T-helper 1 cell treated with Interleukin-12 subunit alpha and Interleukin-12 subunit beta and Interleukin-4 antibody, amounts not matched to agents 30 μg/mL and 1 μg/mL, for 36 hours (primary cell): ENCODE data around the gene CFAP92.

Source experiments
- H3K27ac Mint-ChIP-seq: one replicate; pipeline ENCODE4 v1.8.0; 2021; ENCODE audit warnings: mild to moderate bottlenecking, mixed read lengths
- H3K27me3 Mint-ChIP-seq: one replicate; pipeline ENCODE4 v1.8.0; 2021; ENCODE audit warnings: low read depth, mixed read lengths
- H3K36me3 Mint-ChIP-seq: one replicate; pipeline ENCODE4 v1.8.0; 2021; ENCODE audit warnings: low read depth, mixed read lengths
- H3K4me1 Mint-ChIP-seq: one replicate; pipeline ENCODE4 v1.8.0; 2021; ENCODE audit warnings: low read depth, mixed read lengths
- H3K4me3 Mint-ChIP-seq: one replicate; pipeline ENCODE4 v1.8.0; 2021; ENCODE audit warnings: mild to moderate bottlenecking, moderate library complexity, mixed read lengths
- H3K9me3 Mint-ChIP-seq: one replicate; pipeline ENCODE4 v1.8.0; 2021; ENCODE audit warnings: mixed read lengths

The CFAP92 gene, protein sequence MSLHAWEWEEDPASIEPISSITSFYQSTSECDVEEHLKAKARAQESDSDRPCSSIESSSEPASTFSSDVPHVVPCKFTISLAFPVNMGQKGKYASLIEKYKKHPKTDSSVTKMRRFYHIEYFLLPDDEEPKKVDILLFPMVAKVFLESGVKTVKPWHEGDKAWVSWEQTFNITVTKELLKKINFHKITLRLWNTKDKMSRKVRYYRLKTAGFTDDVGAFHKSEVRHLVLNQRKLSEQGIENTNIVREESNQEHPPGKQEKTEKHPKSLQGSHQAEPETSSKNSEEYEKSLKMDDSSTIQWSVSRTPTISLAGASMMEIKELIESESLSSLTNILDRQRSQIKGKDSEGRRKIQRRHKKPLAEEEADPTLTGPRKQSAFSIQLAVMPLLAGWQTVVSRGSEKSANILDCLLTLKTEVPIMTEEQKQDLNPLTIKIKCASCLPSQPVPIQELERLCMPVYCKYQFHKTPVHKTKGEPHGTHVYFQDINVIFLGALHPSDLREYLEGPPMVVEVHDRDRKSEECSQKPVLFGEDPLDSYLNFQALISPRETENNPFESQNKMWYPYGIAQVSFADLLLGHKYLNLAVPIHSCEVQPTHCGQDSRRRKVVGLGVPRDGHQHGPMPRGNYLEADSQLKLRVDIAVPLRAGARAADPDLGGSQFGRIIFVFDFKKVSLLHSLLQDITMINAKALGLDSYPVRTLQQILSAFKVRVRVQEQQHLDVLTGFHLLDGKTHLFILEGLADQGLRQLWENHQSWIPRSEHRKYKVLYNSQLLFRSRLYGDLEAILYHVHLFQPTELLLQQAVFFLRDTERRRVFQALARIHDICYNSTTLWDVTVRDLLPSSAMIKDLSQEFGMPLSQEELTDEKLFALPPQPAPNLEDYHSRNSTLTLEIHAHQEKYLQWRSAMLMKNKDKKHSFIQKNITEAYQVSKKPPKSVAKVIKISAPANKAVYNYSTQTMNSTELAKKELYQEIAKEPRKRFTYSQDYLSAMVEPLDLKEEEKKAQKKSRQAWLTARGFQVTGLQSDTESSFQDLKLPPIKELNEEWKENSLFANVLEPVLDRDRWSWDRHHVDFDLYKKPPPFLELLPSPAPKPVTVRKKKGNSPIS

GRCh38 chr3:128993461-128994172 is at the start of gene CFAP92:
Gene CFAP92 (minus strand): TSS chr3:128994076. CDS start chr3:128993304, 772 bp downstream.
- Mint-ChIP-seq H3K9me3 (no peaks in the 10 kb centered on the region), H3K27ac (peak within 1 kb of the TSS; percentile 46), H3K4me1 (peaks cover 22% of the 10 kb centered on the region), H3K4me3 (peak within 1 kb of the TSS; percentile 83), H3K36me3 (no peaks in the 10 kb centered on the region), H3K27me3 (peaks cover 7% of the 10 kb centered on the region)

DNA sequence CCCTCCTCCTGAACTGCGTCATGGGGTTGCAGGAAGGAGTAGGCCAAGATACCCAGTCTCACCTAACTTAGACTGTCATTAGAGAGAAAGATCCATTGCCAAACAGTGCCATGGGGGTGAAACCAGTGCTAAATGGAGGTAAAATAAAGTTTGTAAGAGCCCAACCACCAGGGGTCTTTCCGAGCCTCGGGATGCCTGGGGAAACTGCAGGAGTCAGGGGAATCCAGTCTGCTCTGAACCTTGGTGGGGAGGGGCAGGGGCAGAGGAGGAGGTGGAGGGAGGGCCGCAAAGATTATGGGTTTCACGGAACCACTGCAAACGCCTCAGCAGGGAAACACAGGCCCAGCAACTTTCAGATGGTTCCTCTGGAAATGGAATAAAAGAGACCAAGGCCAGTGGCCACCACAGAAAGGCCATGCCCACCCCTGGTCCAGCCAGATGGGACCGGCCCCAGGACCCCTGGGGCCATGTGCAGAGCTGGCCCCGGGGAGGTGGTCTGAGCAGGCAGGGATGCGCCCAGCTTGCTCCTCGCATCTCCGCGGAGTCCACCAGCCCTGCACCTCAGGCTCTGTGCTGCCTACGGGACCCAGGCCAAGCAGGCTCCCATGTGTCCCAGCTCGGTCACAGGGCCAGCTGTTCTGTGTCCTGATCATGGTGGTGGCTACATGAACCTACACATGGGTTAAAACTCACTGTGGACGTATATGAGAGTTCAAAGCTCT is 46.9 kb upstream of the CFAP92 start:
- peaks cover 50% of the 10 kb centered on the region for H3K27me3 Mint-ChIP-seq
- peaks cover 1% of the 10 kb centered on the region for H3K4me1 Mint-ChIP-seq
- no peak overlapping the region for H3K27ac Mint-ChIP-seq
- H3K36me3 Mint-ChIP-seq, result peaks cover 3% of the 10 kb centered on the region
- H3K4me3 Mint-ChIP-seq, result no peak overlapping the region
- H3K9me3 Mint-ChIP-seq, result no peaks in the 10 kb centered on the region

GRCh38 chr3:129040039-129040336 is 46.1 kb upstream of the CFAP92 start:
- no peak overlapping the region for H3K4me3 Mint-ChIP-seq
- no peak overlapping the region for H3K27ac Mint-ChIP-seq
- no peaks in the 10 kb centered on the region for H3K4me1 Mint-ChIP-seq
- H3K27me3 Mint-ChIP-seq, result peaks cover 46% of the 10 kb centered on the region
- H3K36me3 Mint-ChIP-seq, result peaks cover 3% of the 10 kb centered on the region
- H3K9me3 Mint-ChIP-seq, result no peaks in the 10 kb centered on the region

- Mint-ChIP-seq H3K36me3 (peaks cover 3% of the 10 kb centered on the region), H3K27ac (no peak overlapping the region), H3K4me1 (no peaks in the 10 kb centered on the region), H3K27me3 (peaks cover 42% of the 10 kb centered on the region), H3K9me3 (no peaks in the 10 kb centered on the region), H3K4me3 (no peak overlapping the region)
Measured at GRCh38 chr3:129039271-129040038, 45.6 kb upstream of the CFAP92 start.

GRCh38 chr3:129038121-129038855 is 44.4 kb upstream of the CFAP92 start:
- no peak overlapping the region for H3K4me3 Mint-ChIP-seq
- H3K36me3 Mint-ChIP-seq, result peaks cover 3% of the 10 kb centered on the region
- peaks cover 33% of the 10 kb centered on the region for H3K27me3 Mint-ChIP-seq
- H3K4me1 Mint-ChIP-seq, result no peaks in the 10 kb centered on the region
- no peaks in the 10 kb centered on the region for H3K9me3 Mint-ChIP-seq
- H3K27ac Mint-ChIP-seq, result no peak overlapping the region

DNA sequence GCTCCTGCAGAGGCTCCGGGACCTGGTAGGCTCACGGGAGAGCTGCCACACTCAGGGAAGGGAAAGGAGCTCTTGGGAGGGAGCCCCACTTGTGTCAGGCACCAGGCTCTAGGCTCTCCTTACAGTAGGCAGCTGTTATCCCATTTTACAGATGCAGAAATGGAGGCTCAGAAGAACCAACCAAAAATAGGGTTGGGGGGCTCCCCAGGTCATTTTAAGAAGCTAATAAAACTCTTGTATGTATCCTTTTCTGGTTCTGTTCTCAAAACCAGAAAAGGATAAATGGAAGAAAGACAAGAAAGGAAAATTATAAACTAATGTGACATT is 43.2 kb upstream of the CFAP92 start:
- Mint-ChIP-seq H3K27me3 (peaks cover 20% of the 10 kb centered on the region), H3K27ac (no peak overlapping the region), H3K36me3 (no peaks in the 10 kb centered on the region), H3K9me3 (no peaks in the 10 kb centered on the region), H3K4me1 (no peaks in the 10 kb centered on the region), H3K4me3 (no peak overlapping the region)

GRCh38 chr3:129036222-129037092 is 42.6 kb upstream of the CFAP92 start:
- H3K9me3 Mint-ChIP-seq, result no peaks in the 10 kb centered on the region
- no peaks in the 10 kb centered on the region for H3K36me3 Mint-ChIP-seq
- H3K4me1 Mint-ChIP-seq, result no peaks in the 10 kb centered on the region
- H3K27ac Mint-ChIP-seq, result no peak overlapping the region
- H3K4me3 Mint-ChIP-seq, result no peak overlapping the region
- peaks cover 14% of the 10 kb centered on the region for H3K27me3 Mint-ChIP-seq

DNA sequence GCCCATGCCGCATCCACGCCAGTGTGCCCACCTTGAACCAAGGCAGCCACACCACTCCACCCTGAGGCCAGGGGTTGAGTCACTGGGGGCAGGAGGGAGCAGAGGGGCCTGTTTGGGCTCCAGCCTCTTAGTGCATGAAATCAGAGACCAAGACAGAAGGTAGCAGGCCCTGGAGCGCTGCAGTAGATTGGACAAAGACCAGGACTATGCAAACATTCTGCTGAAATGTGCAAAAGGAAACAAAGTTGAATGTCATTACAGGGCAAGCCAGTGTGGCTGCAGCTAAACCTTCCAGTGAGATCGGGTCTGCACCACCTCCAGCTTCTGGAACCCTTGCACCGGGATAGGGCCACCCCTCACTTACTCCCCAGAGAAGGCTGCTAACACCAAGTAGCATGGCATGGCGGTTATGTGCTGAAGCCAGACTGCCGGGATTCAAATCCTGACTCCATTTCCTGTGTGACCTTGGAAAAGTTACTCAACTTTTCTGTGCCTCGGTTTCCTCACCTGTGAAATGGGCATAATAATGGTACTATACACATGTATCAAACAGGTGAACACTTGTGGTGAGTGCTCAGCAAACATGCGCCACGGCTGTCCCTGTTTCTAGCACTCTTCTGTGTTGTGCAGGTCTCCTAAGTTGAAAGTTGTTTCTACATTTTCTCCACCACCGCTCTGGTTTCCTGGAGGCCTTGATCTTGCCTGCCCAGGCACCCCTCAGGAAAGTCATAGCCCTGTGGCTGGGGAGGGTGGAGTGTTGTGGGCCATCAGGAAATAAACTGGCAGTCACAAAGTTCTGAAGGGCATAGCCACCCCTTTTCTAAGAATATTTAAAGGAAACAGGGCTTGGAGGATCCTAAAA is 41.7 kb upstream of the CFAP92 start:
- Mint-ChIP-seq H3K4me1 (no peaks in the 10 kb centered on the region), H3K4me3 (no peak overlapping the region), H3K27me3 (peaks cover 11% of the 10 kb centered on the region), H3K9me3 (no peaks in the 10 kb centered on the region), H3K36me3 (no peaks in the 10 kb centered on the region), H3K27ac (no peak overlapping the region)

DNA sequence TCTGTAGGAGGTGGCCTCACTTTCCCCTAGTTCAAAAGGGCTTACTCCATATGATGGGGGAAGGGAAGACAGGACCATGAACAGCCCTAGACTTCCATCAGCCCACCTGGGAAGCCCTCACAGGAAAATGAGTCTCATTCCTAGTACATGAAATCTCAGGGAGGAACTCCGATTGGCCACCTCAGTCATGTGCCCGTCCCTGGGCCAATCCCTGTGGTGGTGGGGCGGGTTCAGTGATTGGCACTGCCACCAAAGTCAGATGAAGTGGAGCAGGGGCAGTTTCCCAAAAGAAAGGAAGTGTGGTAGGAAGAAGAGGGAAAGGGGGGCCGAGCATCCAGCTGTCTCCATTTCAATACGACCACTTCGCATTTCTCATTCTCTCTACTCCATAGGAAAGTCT is 40.8 kb upstream of the CFAP92 start:
- H3K9me3 Mint-ChIP-seq, result no peaks in the 10 kb centered on the region
- H3K36me3 Mint-ChIP-seq, result no peaks in the 10 kb centered on the region
- H3K4me1 Mint-ChIP-seq, result peaks cover 1% of the 10 kb centered on the region
- H3K4me3 Mint-ChIP-seq, result no peak overlapping the region
- H3K27ac Mint-ChIP-seq, result no peak overlapping the region
- H3K27me3 Mint-ChIP-seq, result peaks cover 4% of the 10 kb centered on the region

DNA sequence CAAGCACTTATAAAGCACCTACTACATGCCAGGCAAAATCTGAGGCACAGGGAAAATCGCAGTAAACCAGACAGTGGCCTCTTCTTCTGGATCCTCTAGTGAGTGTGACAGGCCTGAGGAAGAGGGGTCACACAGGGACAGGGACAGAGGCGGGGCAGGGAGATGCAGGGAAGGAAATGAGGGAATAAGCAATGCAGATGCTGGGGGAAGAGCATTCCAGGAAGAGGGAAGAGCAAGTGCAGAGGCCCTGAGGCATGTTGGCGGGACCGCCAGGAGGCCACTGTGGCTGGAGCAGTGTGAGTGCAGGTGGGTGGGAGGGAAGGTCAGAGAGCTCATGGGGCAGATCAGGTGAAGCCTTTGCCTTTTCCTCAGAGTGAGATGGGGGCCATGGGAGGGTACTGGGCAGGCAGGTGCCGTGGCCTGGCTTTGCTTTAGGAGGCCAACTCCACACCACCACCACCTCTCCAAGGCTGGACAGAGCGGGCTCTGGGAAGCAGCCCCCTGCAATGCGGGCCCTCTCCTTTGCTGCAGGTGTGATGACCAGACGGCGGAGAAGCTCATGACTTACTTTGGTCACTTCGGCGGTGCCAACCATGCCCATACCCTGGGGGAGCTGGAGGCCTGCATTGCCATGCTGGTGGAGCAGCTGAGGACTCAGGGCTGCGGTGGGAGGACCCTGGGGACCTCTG is 39.9 kb upstream of the CFAP92 start:
- no peaks in the 10 kb centered on the region for H3K36me3 Mint-ChIP-seq
- H3K9me3 Mint-ChIP-seq, result no peaks in the 10 kb centered on the region
- peaks cover 1% of the 10 kb centered on the region for H3K4me1 Mint-ChIP-seq
- H3K27me3 Mint-ChIP-seq, result no peaks in the 10 kb centered on the region
- no peak overlapping the region for H3K4me3 Mint-ChIP-seq
- H3K27ac Mint-ChIP-seq, result no peak overlapping the region

- peaks cover 1% of the 10 kb centered on the region for H3K4me1 Mint-ChIP-seq
- H3K4me3 Mint-ChIP-seq, result no peak overlapping the region
- no peak overlapping the region for H3K27ac Mint-ChIP-seq
Measured at GRCh38 chr3:129033151-129033550, 39.3 kb upstream of the CFAP92 start.

More at GRCh38 chr3:129033151-129033550, 39.3 kb upstream of the CFAP92 start:
- H3K9me3 Mint-ChIP-seq, result no peaks in the 10 kb centered on the region
- no peaks in the 10 kb centered on the region for H3K27me3 Mint-ChIP-seq
- H3K36me3 Mint-ChIP-seq, result no peaks in the 10 kb centered on the region
